NCI-H2081 (cell line): Measurements from ENCODE around the gene EFL1.
A peak's percentile ranks its signal among the peaks of the same experiment; 100 is the strongest.
"Not testable (repeated sequence)": the region's sequence is repeated elsewhere in the genome, so short reads cannot be mapped to it uniquely, and the experiment has no call there.

ENCODE experiments used
- DNase-seq, 2 experiments: peaks; one replicate each; lab custom pipeline; 2025; lab: John Stamatoyannopoulos, UW

Gene EFL1

GRCh38 chr15:82262422-82263026, at the start of gene EFL1, which contains the start of gene SAXO2:
TSS of gene EFL1 (minus strand) at chr15:82262734. CDS start at chr15:82261778, 956 bp downstream.
TSS of gene SAXO2 (plus strand) at chr15:82262818. CDS start at chr15:82262880, 62 bp downstream.
- peak; percentile 81 to 90 for DNase-seq

- DNase-seq = not testable (repeated sequence)
Observed at GRCh38 chr15:82311321-82311720, 48.8 kb upstream of the EFL1 start.

GRCh38 chr15:82309802-82310201, 47.3 kb upstream of the EFL1 start:
- DNase-seq = no peak

GRCh38 chr15:82307714-82308081, 45.2 kb upstream of the EFL1 start:
- DNase-seq = no peak

- no peak for DNase-seq
Observed at GRCh38 chr15:82306791-82307713, 44.5 kb upstream of the EFL1 start.

GRCh38 chr15:82305621-82306048, 43.1 kb upstream of the EFL1 start:
- no peak for DNase-seq

- DNase-seq = no peak
Observed at GRCh38 chr15:82304778-82305090, 42.2 kb upstream of the EFL1 start.

GRCh38 chr15:82303956-82304777, 41.6 kb upstream of the EFL1 start:
- DNase-seq = no peak

GRCh38 chr15:82301296-82302016, 38.9 kb upstream of the EFL1 start:
- DNase-seq = no peak

GRCh38 chr15:82300883-82301282, 38.3 kb upstream of the EFL1 start:
- DNase-seq = no peak

- not testable (repeated sequence) for DNase-seq
Observed at GRCh38 chr15:82300326-82300725, 37.8 kb upstream of the EFL1 start.

GRCh38 chr15:82299511-82299914, 37.0 kb upstream of the EFL1 start:
- DNase-seq = not testable (repeated sequence)

GRCh38 chr15:82298520-82298919, 36.0 kb upstream of the EFL1 start:
- no peak for DNase-seq

- DNase-seq = no peak
Observed at GRCh38 chr15:82298032-82298431, 35.5 kb upstream of the EFL1 start.

- DNase-seq = no peak
Observed at GRCh38 chr15:82297546-82297945, 35.0 kb upstream of the EFL1 start.

- DNase-seq = no peak
Observed at GRCh38 chr15:82294061-82294690, 31.6 kb upstream of the EFL1 start.

- no peak for DNase-seq
Observed at GRCh38 chr15:82292271-82292670, 29.7 kb upstream of the EFL1 start.

- not testable (repeated sequence) for DNase-seq
Observed at GRCh38 chr15:82288202-82288601, 25.7 kb upstream of the EFL1 start.

GRCh38 chr15:82286475-82286874, 23.9 kb upstream of the EFL1 start:
- DNase-seq = not testable (repeated sequence)

GRCh38 chr15:82284381-82284780, 21.8 kb upstream of the EFL1 start:
- DNase-seq = not testable (repeated sequence)

GRCh38 chr15:82282386-82282785, 19.9 kb upstream of the EFL1 start:
- DNase-seq = not testable (repeated sequence)
